Activated CD8-positive, alpha-beta T cell treated with anti-CD3 and anti-CD28 coated beads for 36 hours (primary cell): ENCODE results near the gene TAF10. TPM values are rescaled to one million over a fixed set of nuclear protein-coding genes. Genes with fewer than 3 reads are reported as not detected.

Experiments
- ATAC-seq: fragments of 200-7000 bp; cut with Tn5 transposase; one replicate; pipeline ENCODE4 v1.10.0; 2021; ENCODE audit warnings: mild to moderate bottlenecking, moderate library complexity
- CTCF ChIA-PET: fragments of 350-600 bp; sonication (Branson Sonifier 250); formaldehyde crosslinking; loops from one replicate; lab custom pipeline; 2021; ENCODE audit warnings: antibody characterized with exemption; lab: Charles Lee
- POLR2A ChIA-PET: fragments of 350-600 bp; sonication (Branson Sonifier 250); formaldehyde crosslinking; loops from one replicate; lab custom pipeline; 2021; ENCODE audit warnings: antibody characterized with exemption; lab: Charles Lee
- DNase-seq: peaks from one replicate; pipeline ENCODE4 v3.0.0-alpha.2; 2020
- H3K27ac Mint-ChIP-seq: one replicate; pipeline ENCODE4 v1.8.0; 2021; ENCODE audit warnings: mild to moderate bottlenecking, mixed read lengths
- H3K27me3 Mint-ChIP-seq: one replicate; pipeline ENCODE4 v1.8.0; 2021; ENCODE audit warnings: mixed read lengths
- H3K36me3 Mint-ChIP-seq: one replicate; pipeline ENCODE4 v1.8.0; 2021; ENCODE audit warnings: low read depth, mixed read lengths
- H3K4me1 Mint-ChIP-seq: one replicate; pipeline ENCODE4 v1.8.0; 2021; ENCODE audit warnings: low read depth, mixed read lengths
- H3K4me3 Mint-ChIP-seq: one replicate; pipeline ENCODE4 v1.8.0; 2021; ENCODE audit warnings: mild to moderate bottlenecking, moderate library complexity, mixed read lengths
- H3K9me3 Mint-ChIP-seq: one replicate; pipeline ENCODE4 v1.8.0; 2021; ENCODE audit warnings: mixed read lengths
- intact Hi-C: fragments of 100-400 bp; cut with micrococcal nuclease; formaldehyde crosslinking; loops from one replicate; pipeline ENCODE4 v1.10.0; 2022
- total RNA-seq, 2 experiments: library from RNA; stranded (reverse); gene quantifications; one replicate each; pipeline ENCODE4 v1.2.3, GENCODE V29; 2021
- TF ChIP-seq, protein P1 (sequence below): fragments of 200-600 bp; IDR thresholded peaks from one replicate; pipeline ENCODE4 v1.8.0; 2022; ENCODE audit warnings: antibody characterized with exemption, mild to moderate bottlenecking

TAF10 gene
- total RNA-seq, 2 experiments from 2014 or later, result 151 to 160 TPM

DNA sequence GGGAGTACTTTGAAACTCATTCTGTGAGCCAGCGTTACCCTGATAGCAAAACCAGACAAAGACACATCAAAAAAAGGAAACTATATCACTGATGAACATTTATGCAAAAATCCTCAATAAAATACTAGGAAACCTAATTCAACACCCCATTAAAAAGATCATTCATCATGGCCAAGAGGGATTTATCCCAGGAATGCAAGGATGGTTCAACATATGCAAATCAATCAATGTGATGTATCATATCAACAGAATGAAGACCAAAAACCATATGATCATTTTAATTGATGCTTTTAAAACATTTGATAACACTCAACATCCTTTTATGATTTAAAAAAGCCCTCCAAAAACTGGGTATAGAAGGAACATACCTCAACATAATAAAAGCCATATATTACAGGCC lies 28.4 kb downstream of the TAF10 start:
- Mint-ChIP-seq H3K4me1 (no peaks in the 10 kb centered on the region), H3K36me3 (peaks cover 51% of the 10 kb centered on the region), H3K27me3 (no peaks in the 10 kb centered on the region), H3K27ac (no peak overlapping the region), H3K4me3 (no peak overlapping the region), H3K9me3 (peaks cover 23% of the 10 kb centered on the region)
- no peak for ATAC-seq
- intact Hi-C loops, result no loop called here
- TF ChIP-seq, protein P1, sequence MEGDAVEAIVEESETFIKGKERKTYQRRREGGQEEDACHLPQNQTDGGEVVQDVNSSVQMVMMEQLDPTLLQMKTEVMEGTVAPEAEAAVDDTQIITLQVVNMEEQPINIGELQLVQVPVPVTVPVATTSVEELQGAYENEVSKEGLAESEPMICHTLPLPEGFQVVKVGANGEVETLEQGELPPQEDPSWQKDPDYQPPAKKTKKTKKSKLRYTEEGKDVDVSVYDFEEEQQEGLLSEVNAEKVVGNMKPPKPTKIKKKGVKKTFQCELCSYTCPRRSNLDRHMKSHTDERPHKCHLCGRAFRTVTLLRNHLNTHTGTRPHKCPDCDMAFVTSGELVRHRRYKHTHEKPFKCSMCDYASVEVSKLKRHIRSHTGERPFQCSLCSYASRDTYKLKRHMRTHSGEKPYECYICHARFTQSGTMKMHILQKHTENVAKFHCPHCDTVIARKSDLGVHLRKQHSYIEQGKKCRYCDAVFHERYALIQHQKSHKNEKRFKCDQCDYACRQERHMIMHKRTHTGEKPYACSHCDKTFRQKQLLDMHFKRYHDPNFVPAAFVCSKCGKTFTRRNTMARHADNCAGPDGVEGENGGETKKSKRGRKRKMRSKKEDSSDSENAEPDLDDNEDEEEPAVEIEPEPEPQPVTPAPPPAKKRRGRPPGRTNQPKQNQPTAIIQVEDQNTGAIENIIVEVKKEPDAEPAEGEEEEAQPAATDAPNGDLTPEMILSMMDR, result no peak
- ChIA-PET POLR2A (no interaction called here), CTCF (interaction anchor here (1.3 kb wide), 1 partner anchor 204 kb away, joined by 3 read pairs; no protein-coding TSS in a partner anchor)
- DNase-seq, result no peak

DNA sequence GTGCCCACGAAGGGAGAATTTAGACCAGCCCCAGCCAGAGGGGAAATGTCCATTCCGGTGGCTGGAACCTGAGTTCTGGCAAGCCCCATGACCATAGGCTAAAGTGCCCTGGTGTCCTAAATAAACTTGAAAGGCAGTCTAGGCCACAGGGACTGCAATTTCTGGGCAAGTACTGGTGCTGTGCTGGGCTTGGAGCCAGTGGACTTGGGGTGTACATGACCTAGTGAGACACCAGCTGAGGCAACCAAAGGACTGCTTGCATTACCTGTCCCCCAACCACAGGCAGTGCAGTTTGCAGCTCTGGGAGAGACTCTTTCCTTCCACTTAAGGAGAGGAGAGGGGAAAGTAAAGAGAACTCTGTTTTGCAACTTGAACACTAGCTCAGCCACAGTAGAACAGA lies 32.3 kb downstream of the TAF10 start:
- Mint-ChIP-seq H3K9me3 (peaks cover 21% of the 10 kb centered on the region), H3K36me3 (peaks cover 38% of the 10 kb centered on the region), H3K27me3 (no peaks in the 10 kb centered on the region), H3K4me3 (no peak overlapping the region), H3K27ac (no peak overlapping the region), H3K4me1 (no peaks in the 10 kb centered on the region)
- ChIA-PET POLR2A (no interaction called here), CTCF (interaction anchor here (0.9 to 2.1 kb wide), 3 partner anchors 49 to 103 kb away, joined by 3 to 6 read pairs (median 4); partner anchors contain the start of gene MRPL17)
- DNase-seq (no peak), ATAC-seq (no peak)
- TF ChIP-seq, protein P1, result no peak
- intact Hi-C loops, result no loop called here

DNA sequence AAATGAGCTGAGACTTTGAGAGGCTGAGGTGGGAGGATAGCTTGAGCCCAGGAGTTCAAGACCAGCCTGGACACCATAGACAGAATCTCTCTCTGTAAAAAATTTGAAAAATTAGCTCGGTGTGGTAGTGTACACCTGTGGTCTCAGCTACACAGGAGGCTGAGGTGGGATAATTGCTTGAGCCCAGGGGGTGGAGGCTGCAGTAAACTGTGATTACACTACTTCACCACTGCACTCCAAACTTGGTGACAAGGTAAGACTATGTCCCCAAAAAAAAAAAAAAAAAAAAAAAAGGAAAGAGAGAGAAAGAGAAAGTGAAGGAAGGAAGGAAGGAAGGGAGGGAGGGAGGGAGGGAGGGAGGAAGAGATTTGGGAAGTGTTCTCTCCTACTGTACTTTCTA lies 33.9 kb downstream of the TAF10 start:
- no peak overlapping the region for H3K4me3 Mint-ChIP-seq
- POLR2A ChIA-PET, result no interaction called here
- H3K4me1 Mint-ChIP-seq, result no peaks in the 10 kb centered on the region
- TF ChIP-seq, protein P1, result no peak
- ATAC-seq (peak; percentile 37), DNase-seq (no peak)
- intact Hi-C loops, result no loop called here
- peaks cover 10% of the 10 kb centered on the region for H3K9me3 Mint-ChIP-seq
- no peak overlapping the region for H3K27ac Mint-ChIP-seq
- H3K36me3 Mint-ChIP-seq, result peaks cover 26% of the 10 kb centered on the region
- CTCF ChIA-PET, result no interaction called here
- H3K27me3 Mint-ChIP-seq, result no peaks in the 10 kb centered on the region

DNA sequence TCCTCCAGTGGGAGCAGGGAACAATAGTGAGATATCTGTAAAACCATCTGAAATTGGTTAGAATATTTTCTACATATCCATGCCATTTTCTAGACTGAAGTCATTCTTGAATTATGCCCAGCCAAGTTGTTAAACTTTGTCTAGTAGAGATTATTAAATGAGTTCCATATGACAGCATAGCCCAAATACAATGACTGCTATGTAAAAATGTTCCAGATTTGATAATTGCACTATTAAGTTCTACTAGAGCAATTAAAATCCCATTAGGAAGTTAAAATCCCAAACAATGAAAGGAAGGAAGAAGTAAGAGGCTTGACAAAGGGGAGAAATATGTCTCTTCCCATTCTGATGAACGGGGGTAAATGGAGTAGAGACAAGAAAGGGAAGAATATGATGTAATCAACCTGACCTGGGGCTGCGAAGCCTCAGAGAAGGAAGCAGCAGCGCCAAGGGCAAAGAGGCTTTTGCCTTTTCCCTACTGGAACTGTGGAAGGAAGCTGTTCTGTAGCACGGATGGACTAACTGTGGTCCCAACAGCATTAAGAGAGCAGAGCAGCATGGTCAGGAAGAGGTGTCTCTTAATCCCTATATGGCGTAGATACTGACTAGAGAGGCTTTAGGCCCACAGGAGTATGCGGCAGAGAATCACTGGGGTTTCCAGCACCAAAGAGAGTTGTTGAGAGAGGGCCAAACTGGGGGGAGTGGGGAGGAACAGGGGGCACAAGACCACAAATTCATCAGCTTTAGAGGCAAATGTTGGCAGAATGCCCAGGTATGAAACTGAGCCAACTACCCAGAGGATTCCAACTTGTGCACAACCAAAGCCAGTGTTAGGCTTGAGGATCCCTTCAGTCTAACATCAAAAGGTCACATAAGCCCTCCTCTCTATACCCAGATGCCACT lies 35.3 kb downstream of the TAF10 start:
- intact Hi-C loops, result no loop called here
- Mint-ChIP-seq H3K4me3 (no peak overlapping the region), H3K36me3 (peaks cover 22% of the 10 kb centered on the region), H3K4me1 (no peaks in the 10 kb centered on the region), H3K9me3 (no peaks in the 10 kb centered on the region), H3K27me3 (no peaks in the 10 kb centered on the region), H3K27ac (no peak overlapping the region)
- ATAC-seq (no peak), DNase-seq (no peak)
- ChIA-PET CTCF (interaction anchor here (1.9 kb wide), 1 partner anchor 133 kb away, joined by 5 read pairs; no protein-coding TSS in a partner anchor), POLR2A (no interaction called here)
- TF ChIP-seq, protein P1, result no peak
